Measurements from ENCODE around the gene ZDHHC17. TPM values are rescaled to one million over a fixed set of nuclear protein-coding genes. Genes with fewer than 3 reads are reported as not detected.

The ZDHHC17 gene
- total RNA-seq, result 89.4 and 114 TPM in 2 replicates

GRCh38 chr12:76763746-76764675, at the start of gene ZDHHC17:
Gene ZDHHC17, plus strand, starts transcription at chr12:76764115. Its CDS starts 122 bp downstream, at chr12:76764237.

GRCh38 chr12:76878899-76879709, 115.2 kb downstream of the ZDHHC17 start, which contains the start of gene CSRP2:
Gene CSRP2, minus strand, starts transcription at chr12:76879019. Its CDS starts 12,759 bp downstream, at chr12:76866260.

Other genes with a start within 250 kb of the ZDHHC17 start
- gene OSBPL8, start 204.3 kb upstream of the ZDHHC17 start, total RNA-seq, result 111 and 127 TPM in 2 replicates
- 17.8 and 19.0 TPM in 2 replicates for gene CSRP2, start 114.9 kb downstream of the ZDHHC17 start, total RNA-seq

All from smooth muscle cell of the pulmonary artery (primary cell).